ENCODE measurements around the gene TMOD3. TPM values are rescaled to one million over a fixed set of nuclear protein-coding genes. Genes with fewer than 3 reads are reported as not detected.

TMOD3 gene
- total RNA-seq, 1 experiment from 2014 or later: 54.4 TPM

DNA sequence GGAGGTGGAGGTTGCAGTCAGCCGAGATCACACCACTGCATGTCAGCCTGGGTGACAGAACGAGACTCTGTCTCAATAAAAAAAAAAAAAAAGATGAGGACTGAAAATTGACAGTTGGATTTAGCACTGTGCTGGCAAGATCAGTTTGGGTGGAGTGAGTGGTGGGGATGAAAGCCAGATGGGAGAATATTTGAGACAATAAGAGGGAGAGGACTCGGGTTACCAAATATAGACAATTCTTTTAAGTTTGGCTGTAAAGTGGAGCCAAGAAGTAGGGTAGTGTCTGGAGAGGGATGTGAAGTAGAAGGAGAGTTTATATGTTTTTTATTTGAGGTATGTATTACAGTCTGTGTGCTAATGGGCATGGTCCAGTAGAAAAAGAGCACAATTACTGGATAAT is 20.4 kb downstream of the TMOD3 start:
- Mint-ChIP-seq H3K27ac (ENCODE audit: unreplicated experiment) (peak overlapping the region; percentile 6), H3K9me3 (ENCODE audit: unreplicated experiment) (no peaks in the 10 kb centered on the region), H3K36me3 (ENCODE audit: insufficient read depth, unreplicated experiment) (peaks cover 18% of the 10 kb centered on the region), H3K27me3 (ENCODE audit: insufficient read depth, unreplicated experiment) (no peaks in the 10 kb centered on the region), H3K4me3 (ENCODE audit: unreplicated experiment) (no peak overlapping the region), H3K4me1 (ENCODE audit: low read depth, unreplicated experiment) (peaks cover 6% of the 10 kb centered on the region)
- no TSS peak for BruUV-seq (replicated peaks)
- Histone ChIP-seq H3K27me3 (replicated peaks; ENCODE audit: control insufficient read depth, insufficient read depth, low read length) (no peaks in the 10 kb centered on the region), H3K36me3 (ENCODE audit: control insufficient read depth, insufficient read depth, low read length) (no peaks in the 10 kb centered on the region), H3K4me1 (peaks cover 15% of the 10 kb centered on the region), H3K9me3 (no peaks in the 10 kb centered on the region), H3K4me3 (ENCODE audit: low read depth, low read length) (no peak overlapping the region)
- intact Hi-C loops (cut with micrococcal nuclease; ENCODE audit: unreplicated experiment): no loop called here
- ChIA-PET POLR2A (no interaction called here), CTCF (no interaction called here)
- TF ChIP-seq, protein P1, sequence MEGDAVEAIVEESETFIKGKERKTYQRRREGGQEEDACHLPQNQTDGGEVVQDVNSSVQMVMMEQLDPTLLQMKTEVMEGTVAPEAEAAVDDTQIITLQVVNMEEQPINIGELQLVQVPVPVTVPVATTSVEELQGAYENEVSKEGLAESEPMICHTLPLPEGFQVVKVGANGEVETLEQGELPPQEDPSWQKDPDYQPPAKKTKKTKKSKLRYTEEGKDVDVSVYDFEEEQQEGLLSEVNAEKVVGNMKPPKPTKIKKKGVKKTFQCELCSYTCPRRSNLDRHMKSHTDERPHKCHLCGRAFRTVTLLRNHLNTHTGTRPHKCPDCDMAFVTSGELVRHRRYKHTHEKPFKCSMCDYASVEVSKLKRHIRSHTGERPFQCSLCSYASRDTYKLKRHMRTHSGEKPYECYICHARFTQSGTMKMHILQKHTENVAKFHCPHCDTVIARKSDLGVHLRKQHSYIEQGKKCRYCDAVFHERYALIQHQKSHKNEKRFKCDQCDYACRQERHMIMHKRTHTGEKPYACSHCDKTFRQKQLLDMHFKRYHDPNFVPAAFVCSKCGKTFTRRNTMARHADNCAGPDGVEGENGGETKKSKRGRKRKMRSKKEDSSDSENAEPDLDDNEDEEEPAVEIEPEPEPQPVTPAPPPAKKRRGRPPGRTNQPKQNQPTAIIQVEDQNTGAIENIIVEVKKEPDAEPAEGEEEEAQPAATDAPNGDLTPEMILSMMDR (IDR thresholded peaks at IDR 0.05; ENCODE audit: insufficient read depth in 1 of 2, low read depth in 1 of 2, low read length in 1 of 2, severe bottlenecking in 1 of 2, unreplicated experiment in 1 of 2): no peak
- no peak for DNase-seq

DNA sequence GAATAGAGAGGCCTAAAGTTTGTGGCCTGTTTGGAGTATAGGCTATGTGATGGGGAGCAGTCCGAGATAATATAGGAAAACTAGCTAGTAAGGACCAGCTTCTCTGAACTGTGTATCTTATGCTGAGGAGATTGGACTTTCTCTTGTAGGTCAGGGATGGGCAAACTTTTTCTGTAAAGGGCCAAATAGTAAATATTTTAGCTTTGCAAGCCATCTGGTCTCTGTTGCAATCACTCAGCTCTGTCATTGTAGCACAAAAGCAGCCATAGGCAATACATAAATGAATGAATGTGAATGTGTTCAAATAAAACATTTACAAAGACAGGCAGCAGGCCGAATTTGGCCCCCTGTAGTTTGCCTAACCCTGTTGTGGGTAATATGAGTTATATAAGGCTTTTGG is 24.5 kb downstream of the TMOD3 start:
- TF ChIP-seq, protein P1 (IDR thresholded peaks at IDR 0.05; ENCODE audit: insufficient read depth in 1 of 2, low read depth in 1 of 2, low read length in 1 of 2, severe bottlenecking in 1 of 2, unreplicated experiment in 1 of 2): no peak
- BruUV-seq (replicated peaks): no TSS peak
- POLR2A ChIA-PET: no interaction called here
- Mint-ChIP-seq H3K4me3 (ENCODE audit: unreplicated experiment) (no peak overlapping the region), H3K27ac (ENCODE audit: unreplicated experiment) (no peak overlapping the region), H3K4me1 (ENCODE audit: low read depth, unreplicated experiment) (peaks cover 6% of the 10 kb centered on the region), H3K9me3 (ENCODE audit: unreplicated experiment) (no peaks in the 10 kb centered on the region), H3K27me3 (ENCODE audit: insufficient read depth, unreplicated experiment) (no peaks in the 10 kb centered on the region), H3K36me3 (ENCODE audit: insufficient read depth, unreplicated experiment) (peaks cover 16% of the 10 kb centered on the region)
- H3K36me3 ChIP-seq (ENCODE audit: control insufficient read depth, insufficient read depth, low read length): no peaks in the 10 kb centered on the region
- CTCF ChIA-PET: no interaction called here
- intact Hi-C loops (cut with micrococcal nuclease; ENCODE audit: unreplicated experiment): loop anchor here (1.0 kb wide), 1 partner anchor 11 kb away; no protein-coding TSS in a partner anchor
- no peaks in the 10 kb centered on the region for H3K27me3 ChIP-seq (replicated peaks; ENCODE audit: control insufficient read depth, insufficient read depth, low read length)
- no peaks in the 10 kb centered on the region for H3K9me3 ChIP-seq
- H3K4me3 ChIP-seq (ENCODE audit: low read depth, low read length): no peak overlapping the region
- DNase-seq: no peak
- no peaks in the 10 kb centered on the region for H3K4me1 ChIP-seq

DNA sequence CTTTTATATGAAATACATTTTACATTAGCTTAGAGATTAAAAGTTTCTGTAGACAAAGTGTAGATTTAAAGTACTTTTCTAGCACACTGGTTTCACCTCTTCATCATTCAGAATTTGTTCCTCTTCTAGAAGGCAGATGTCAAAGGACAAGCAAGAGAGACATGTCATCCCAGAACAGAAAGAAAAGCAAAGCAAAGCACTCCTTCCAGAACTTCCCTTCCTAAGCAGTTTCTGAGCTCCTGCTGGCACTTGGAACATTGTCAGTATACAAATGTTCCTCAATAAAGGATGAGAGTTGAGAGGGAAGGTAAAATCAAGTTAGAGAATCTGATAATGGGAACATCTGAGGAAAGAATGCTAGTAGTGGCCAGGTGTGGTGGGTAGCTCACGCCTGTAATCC is 26.2 kb downstream of the TMOD3 start:
- no peak overlapping the region for H3K27ac Mint-ChIP-seq (ENCODE audit: unreplicated experiment)
- TF ChIP-seq, protein P1 (IDR thresholded peaks at IDR 0.05; ENCODE audit: insufficient read depth in 1 of 2, low read depth in 1 of 2, low read length in 1 of 2, severe bottlenecking in 1 of 2, unreplicated experiment in 1 of 2): no peak

More for the DNA sequence above, 26.2 kb downstream of the TMOD3 start:
- H3K4me3 Mint-ChIP-seq (ENCODE audit: unreplicated experiment): no peak overlapping the region
- ChIA-PET CTCF (no interaction called here), POLR2A (interaction anchor here (0.5 kb wide), 1 partner anchor 8 kb away, joined by 4 read pairs; no protein-coding TSS in a partner anchor)
- intact Hi-C loops (cut with micrococcal nuclease; ENCODE audit: unreplicated experiment): no loop called here
- DNase-seq: no peak
- H3K4me1 Mint-ChIP-seq (ENCODE audit: low read depth, unreplicated experiment): peaks cover 6% of the 10 kb centered on the region
- Histone ChIP-seq H3K36me3 (ENCODE audit: control insufficient read depth, insufficient read depth, low read length) (no peaks in the 10 kb centered on the region), H3K27me3 (replicated peaks; ENCODE audit: control insufficient read depth, insufficient read depth, low read length) (no peaks in the 10 kb centered on the region), H3K4me1 (no peaks in the 10 kb centered on the region), H3K4me3 (ENCODE audit: low read depth, low read length) (no peak overlapping the region), H3K9me3 (no peaks in the 10 kb centered on the region)
- no peaks in the 10 kb centered on the region for H3K9me3 Mint-ChIP-seq (ENCODE audit: unreplicated experiment)
- BruUV-seq (replicated peaks): no TSS peak
- H3K36me3 Mint-ChIP-seq (ENCODE audit: insufficient read depth, unreplicated experiment): peaks cover 13% of the 10 kb centered on the region
- H3K27me3 Mint-ChIP-seq (ENCODE audit: insufficient read depth, unreplicated experiment): no peaks in the 10 kb centered on the region

All from Caco-2 (cell line).